Caco-2 (cell line): ENCODE measurements around the gene UBE2H. TPM values are rescaled to one million over a fixed set of nuclear protein-coding genes. Genes with fewer than 3 reads are reported as not detected.

Experiments
- BruUV-seq: library from RNA; stranded (reverse); fragments of 400-500 nt; replicated peaks from 2 replicates; lab custom pipeline; 2021; lab: Mats Ljungman, UMichigan
- CTCF ChIA-PET: fragments of 300-600 bp; sonication (Branson Sonifier 250); formaldehyde crosslinking; loops from one replicate; lab custom pipeline; 2022; ENCODE audit warnings: antibody characterized with exemption; lab: Charles Lee
- POLR2A ChIA-PET: fragments of 300-600 bp; sonication (Branson Sonifier 250); formaldehyde crosslinking; loops from one replicate; lab custom pipeline; 2022; ENCODE audit warnings: antibody characterized with exemption; lab: Charles Lee
- DNase-seq, 2 experiments: peaks; one replicate each; pipeline versions ENCODE4 v3.0.0 to v3.0.0-alpha.2; 2020 to 2022
- H3K27me3 ChIP-seq: replicated peaks from 2 replicates; pipeline ENCODE4 v1.6.0; 2011; ENCODE audit warnings: low read length; ENCODE audit not compliant: control insufficient read depth, insufficient read depth
- H3K36me3 ChIP-seq: 2 replicates; pipeline ENCODE4 v1.5.1; 2011; ENCODE audit warnings: low read length; ENCODE audit not compliant: control insufficient read depth, insufficient read depth
- H3K4me1 ChIP-seq: fragments of 250-450 bp; sonication (Bioruptor Pico); 2 replicates; pipeline ENCODE4 v1.5.1; 2020; ENCODE audit warnings: mild to moderate bottlenecking
- H3K4me3 ChIP-seq: 2 replicates; pipeline ENCODE4 v1.5.1; 2011; ENCODE audit warnings: low read depth, mild to moderate bottlenecking, control low read depth, low read length
- H3K9me3 ChIP-seq: fragments of 250-450 bp; sonication (Bioruptor Pico); 2 replicates; pipeline ENCODE4 v1.5.1; 2020; ENCODE audit warnings: mild to moderate bottlenecking, moderate library complexity
- H3K27ac Mint-ChIP-seq: one replicate; pipeline ENCODE4 v1.8.0; 2022; ENCODE audit warnings: mixed read lengths; ENCODE audit not compliant: unreplicated experiment
- H3K27me3 Mint-ChIP-seq: one replicate; pipeline ENCODE4 v1.8.0; 2022; ENCODE audit warnings: mixed read lengths; ENCODE audit not compliant: insufficient read depth, unreplicated experiment
- H3K36me3 Mint-ChIP-seq: one replicate; pipeline ENCODE4 v1.8.0; 2022; ENCODE audit warnings: mild to moderate bottlenecking, mixed read lengths; ENCODE audit not compliant: insufficient read depth, unreplicated experiment
- H3K4me1 Mint-ChIP-seq: one replicate; pipeline ENCODE4 v1.8.0; 2022; ENCODE audit warnings: low read depth, mixed read lengths; ENCODE audit not compliant: unreplicated experiment
- H3K4me3 Mint-ChIP-seq: one replicate; pipeline ENCODE4 v1.8.0; 2022; ENCODE audit warnings: mild to moderate bottlenecking, moderate library complexity, mixed read lengths; ENCODE audit not compliant: unreplicated experiment
- H3K9me3 Mint-ChIP-seq: one replicate; pipeline ENCODE4 v1.8.0; 2022; ENCODE audit warnings: mixed read lengths; ENCODE audit not compliant: unreplicated experiment
- CTCF ChIP-seq, 2 experiments: fragments of 200-600 bp in 1 of 2; IDR thresholded peaks; 1 replicate in 1 of 2; 2 replicates in 1 of 2; pipeline versions ENCODE4 v1.5.1 to v1.8.0; 2011 to 2022; ENCODE audit warnings: antibody characterized with exemption in 1 of 2, control low read depth in 1 of 2, inconsistent platforms in 1 of 2, low read depth in 1 of 2, low read length in 1 of 2, mild to moderate bottlenecking in 1 of 2, moderate library complexity in 1 of 2; ENCODE audit not compliant: insufficient read depth in 1 of 2, severe bottlenecking in 1 of 2, unreplicated experiment in 1 of 2
- intact Hi-C: fragments of 100-400 bp; cut with micrococcal nuclease; formaldehyde crosslinking; loops from one replicate; pipeline ENCODE4 v1.10.0; 2022; ENCODE audit not compliant: unreplicated experiment
- total RNA-seq: library from RNA; stranded (reverse); gene quantifications from 2 replicates; pipeline ENCODE4 v1.2.3, GENCODE V29; 2022

Gene UBE2H
- total RNA-seq, 1 experiment from 2014 or later, result 35.7 TPM

- H3K36me3 Mint-ChIP-seq, result peaks cover 13% of the 10 kb centered on the region
- Histone ChIP-seq H3K4me3 (no peak overlapping the region), H3K4me1 (no peaks in the 10 kb centered on the region), H3K27me3 (no peaks in the 10 kb centered on the region), H3K9me3 (no peaks in the 10 kb centered on the region), H3K36me3 (no peaks in the 10 kb centered on the region)
- no peak overlapping the region for H3K27ac Mint-ChIP-seq
- ChIA-PET POLR2A (no interaction called here), CTCF (no interaction called here)
- H3K27me3 Mint-ChIP-seq, result no peaks in the 10 kb centered on the region
- H3K9me3 Mint-ChIP-seq, result no peaks in the 10 kb centered on the region
- intact Hi-C loops, result no loop called here
- no peak overlapping the region for H3K4me3 Mint-ChIP-seq
- H3K4me1 Mint-ChIP-seq, result peaks cover 1% of the 10 kb centered on the region
- no peak for DNase-seq
- no peak for TF ChIP-seq CTCF (IDR thresholded peaks at IDR 0.05; ENCODE audit: insufficient read depth in 1 of 2, low read depth in 1 of 2, low read length in 1 of 2, severe bottlenecking in 1 of 2, unreplicated experiment in 1 of 2)
- BruUV-seq, result no TSS peak
These were observed 82.1 kb downstream of the UBE2H start for GRCh38 chr7:129870668-129871067.

DNA sequence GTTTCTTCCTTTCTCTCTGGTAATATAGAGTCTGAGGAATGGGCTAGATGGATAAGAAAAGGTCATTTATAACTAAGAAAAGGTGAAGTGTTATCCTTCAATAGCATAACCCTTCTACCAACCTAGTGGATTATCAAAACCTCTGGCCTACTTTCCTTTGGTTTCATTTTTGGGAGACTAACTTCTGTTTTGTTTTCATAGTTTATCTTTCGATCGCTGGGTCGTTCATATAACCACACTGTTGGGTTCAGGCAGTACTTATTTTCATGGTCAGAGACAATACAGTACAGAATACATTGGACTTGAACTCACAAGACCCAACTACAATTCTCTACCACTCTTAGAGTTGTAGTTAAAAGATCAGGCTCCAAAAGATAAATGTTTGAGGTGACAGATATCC lies 86.5 kb downstream of the UBE2H start:
- Mint-ChIP-seq H3K9me3 (no peaks in the 10 kb centered on the region), H3K4me3 (no peak overlapping the region), H3K27me3 (no peaks in the 10 kb centered on the region), H3K4me1 (no peaks in the 10 kb centered on the region), H3K27ac (no peak overlapping the region), H3K36me3 (peaks cover 9% of the 10 kb centered on the region)
- intact Hi-C loops, result no loop called here
- DNase-seq, result no peak
- H3K4me1 ChIP-seq, result no peaks in the 10 kb centered on the region
- TF ChIP-seq CTCF (IDR thresholded peaks at IDR 0.05; ENCODE audit: insufficient read depth in 1 of 2, low read depth in 1 of 2, low read length in 1 of 2, severe bottlenecking in 1 of 2, unreplicated experiment in 1 of 2), result no peak
- ChIA-PET POLR2A (no interaction called here), CTCF (no interaction called here)
- H3K36me3 ChIP-seq, result no peaks in the 10 kb centered on the region
- no peaks in the 10 kb centered on the region for H3K9me3 ChIP-seq
- H3K27me3 ChIP-seq, result no peaks in the 10 kb centered on the region
- no peak overlapping the region for H3K4me3 ChIP-seq
- no TSS peak for BruUV-seq

DNA sequence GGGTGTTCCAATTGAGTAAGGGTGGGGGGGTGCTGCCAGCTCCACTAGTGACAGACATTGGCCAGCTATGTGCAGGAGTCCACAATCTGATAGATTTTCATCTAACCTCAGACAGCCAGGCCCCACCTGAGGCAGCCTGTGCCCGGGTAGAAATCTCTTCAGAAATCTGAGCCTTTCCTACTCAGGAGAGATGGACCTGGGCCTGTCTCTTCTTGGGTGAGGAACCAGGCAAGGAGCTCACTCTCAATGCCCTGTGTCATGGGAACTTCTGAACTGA lies 86.9 kb downstream of the UBE2H start:
- intact Hi-C loops, result no loop called here
- TF ChIP-seq CTCF (IDR thresholded peaks at IDR 0.05; ENCODE audit: insufficient read depth in 1 of 2, low read depth in 1 of 2, low read length in 1 of 2, severe bottlenecking in 1 of 2, unreplicated experiment in 1 of 2), result no peak
- CTCF ChIA-PET, result no interaction called here
- Histone ChIP-seq H3K36me3 (no peaks in the 10 kb centered on the region), H3K9me3 (no peaks in the 10 kb centered on the region), H3K4me3 (no peak overlapping the region), H3K27me3 (no peaks in the 10 kb centered on the region), H3K4me1 (no peaks in the 10 kb centered on the region)
- Mint-ChIP-seq H3K27me3 (no peaks in the 10 kb centered on the region), H3K36me3 (peaks cover 6% of the 10 kb centered on the region), H3K27ac (no peak overlapping the region), H3K9me3 (no peaks in the 10 kb centered on the region), H3K4me1 (no peaks in the 10 kb centered on the region), H3K4me3 (no peak overlapping the region)
- POLR2A ChIA-PET, result no interaction called here
- DNase-seq, result no peak
- BruUV-seq, result no TSS peak
